ENCODE measurements around the gene SLC9A9.

Gene SLC9A9

DNA sequence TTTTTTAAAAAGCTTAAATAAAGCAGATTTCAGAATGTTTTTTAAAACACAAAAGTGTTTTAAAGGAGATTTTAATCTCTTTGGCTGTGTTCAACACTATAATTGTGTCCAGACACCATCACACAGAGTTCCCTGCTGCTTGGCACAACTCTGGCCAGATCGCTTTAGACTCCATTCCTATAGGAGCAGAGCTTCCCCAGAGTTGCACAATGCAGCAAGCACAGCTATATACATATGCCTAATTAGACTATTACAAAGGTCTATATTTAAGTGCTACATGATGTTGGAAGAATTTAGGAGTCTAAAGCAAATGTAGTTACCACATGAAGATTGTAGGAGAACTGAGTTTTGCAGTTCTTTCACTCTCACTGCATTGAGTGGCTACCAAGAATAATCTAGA, 11.2 kb downstream of the SLC9A9 start:
- Histone ChIP-seq H3K4me3 (ENCODE audit: low read depth, low read length) (no peak overlapping the region), H3K36me3 (no peaks in the 10 kb centered on the region), H3K9me3 (ENCODE audit: severe bottlenecking) (no peaks in the 10 kb centered on the region), H3K27me3 (ENCODE audit: insufficient read depth, low read depth, severe bottlenecking) (no peaks in the 10 kb centered on the region), H3K27ac (no peak overlapping the region)
- no peak for DNase-seq
- no peak for TF ChIP-seq CTCF (IDR thresholded peaks at IDR 0.05; ENCODE audit: low read depth, low read length)

DNA sequence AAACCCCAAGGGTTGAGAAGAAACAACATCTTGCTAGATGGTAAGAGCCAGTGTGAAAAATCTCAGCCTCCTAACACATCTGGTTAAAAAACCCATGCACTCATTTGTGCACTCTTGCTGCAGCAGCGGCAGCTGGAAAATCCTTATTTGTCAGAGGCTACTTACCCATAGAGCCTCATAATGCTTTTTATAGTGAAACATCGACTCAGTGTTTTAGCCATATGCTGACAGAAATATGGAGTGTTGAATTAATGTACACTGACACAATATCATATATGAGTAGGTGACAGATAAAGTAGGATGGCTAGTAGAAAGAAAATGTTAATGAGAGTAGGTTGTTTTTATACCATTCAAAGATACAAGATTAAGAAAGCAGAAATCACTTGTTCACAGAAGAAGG, 13.0 kb downstream of the SLC9A9 start:
- H3K27ac ChIP-seq = no peak overlapping the region
- no peak for TF ChIP-seq CTCF (IDR thresholded peaks at IDR 0.05; ENCODE audit: low read depth, low read length)
- no peaks in the 10 kb centered on the region for H3K9me3 ChIP-seq (ENCODE audit: severe bottlenecking)
- no peak overlapping the region for H3K4me3 ChIP-seq (ENCODE audit: low read depth, low read length)
- H3K27me3 ChIP-seq (ENCODE audit: insufficient read depth, low read depth, severe bottlenecking) = no peaks in the 10 kb centered on the region
- no peaks in the 10 kb centered on the region for H3K36me3 ChIP-seq
- no peak for DNase-seq

DNA sequence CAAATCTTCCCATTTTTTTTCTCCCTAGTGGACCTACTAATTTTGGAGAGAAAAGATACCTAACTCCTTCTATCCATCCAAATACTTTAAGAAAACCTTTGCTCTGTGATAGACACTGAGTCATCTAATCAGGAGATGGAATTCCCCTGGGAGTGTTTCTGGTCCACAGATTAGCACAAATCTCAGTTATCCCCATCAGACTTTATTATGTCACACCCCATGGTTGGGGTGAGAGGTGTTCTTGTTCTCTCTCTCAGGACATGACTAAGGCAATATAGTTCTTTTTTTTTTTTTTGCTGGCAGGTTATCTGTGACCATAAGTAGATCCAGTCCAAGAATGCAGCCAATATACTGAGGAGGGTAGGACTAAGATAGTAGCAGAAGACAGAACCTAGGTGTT, 15.8 kb downstream of the SLC9A9 start:
- no peaks in the 10 kb centered on the region for H3K9me3 ChIP-seq (ENCODE audit: severe bottlenecking)
- no peak for TF ChIP-seq CTCF (IDR thresholded peaks at IDR 0.05; ENCODE audit: low read depth, low read length)
- no peaks in the 10 kb centered on the region for H3K36me3 ChIP-seq
- H3K27me3 ChIP-seq (ENCODE audit: insufficient read depth, low read depth, severe bottlenecking) = no peaks in the 10 kb centered on the region
- no peak for DNase-seq
- H3K27ac ChIP-seq = no peak overlapping the region
- no peak overlapping the region for H3K4me3 ChIP-seq (ENCODE audit: low read depth, low read length)

GRCh38 chr3:143831994-143832393, 16.3 kb downstream of the SLC9A9 start:
- Histone ChIP-seq H3K27me3 (ENCODE audit: insufficient read depth, low read depth, severe bottlenecking) (no peaks in the 10 kb centered on the region), H3K4me3 (ENCODE audit: low read depth, low read length) (no peak overlapping the region), H3K9me3 (ENCODE audit: severe bottlenecking) (no peaks in the 10 kb centered on the region), H3K27ac (no peak overlapping the region), H3K36me3 (no peaks in the 10 kb centered on the region)
- TF ChIP-seq CTCF (IDR thresholded peaks at IDR 0.05; ENCODE audit: low read depth, low read length) = no peak
- no peak for DNase-seq

- H3K27me3 ChIP-seq (ENCODE audit: insufficient read depth, low read depth, severe bottlenecking) = no peaks in the 10 kb centered on the region
- H3K27ac ChIP-seq = no peak overlapping the region
- H3K9me3 ChIP-seq (ENCODE audit: severe bottlenecking) = no peaks in the 10 kb centered on the region
- H3K4me3 ChIP-seq (ENCODE audit: low read depth, low read length) = no peak overlapping the region
- no peak for TF ChIP-seq CTCF (IDR thresholded peaks at IDR 0.05; ENCODE audit: low read depth, low read length)
- no peaks in the 10 kb centered on the region for H3K36me3 ChIP-seq
- DNase-seq = no peak
Measured at GRCh38 chr3:143831208-143831607, 17.1 kb downstream of the SLC9A9 start.

DNA sequence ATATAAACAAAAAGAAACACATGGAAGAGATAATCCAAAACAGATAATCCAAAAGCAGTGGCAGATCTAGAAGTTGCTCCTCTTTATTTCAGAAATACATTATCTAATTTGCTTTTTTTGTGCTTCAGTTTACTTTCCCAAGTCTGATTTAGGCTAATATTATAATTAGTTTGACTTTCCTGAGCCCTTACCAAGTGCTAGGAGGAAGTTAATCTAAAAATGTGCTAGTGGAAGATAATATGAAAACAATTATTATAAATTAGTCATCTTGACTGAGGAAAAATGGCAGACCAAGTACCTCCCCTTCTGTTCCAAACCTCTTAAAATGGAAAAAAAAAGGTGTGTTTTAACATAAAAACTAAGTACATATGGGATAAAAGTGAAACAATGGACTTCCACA, 17.5 kb downstream of the SLC9A9 start:
- Histone ChIP-seq H3K4me3 (ENCODE audit: low read depth, low read length) (no peak overlapping the region), H3K27me3 (ENCODE audit: insufficient read depth, low read depth, severe bottlenecking) (no peaks in the 10 kb centered on the region), H3K27ac (no peak overlapping the region), H3K9me3 (ENCODE audit: severe bottlenecking) (no peaks in the 10 kb centered on the region), H3K36me3 (no peaks in the 10 kb centered on the region)
- TF ChIP-seq CTCF (IDR thresholded peaks at IDR 0.05; ENCODE audit: low read depth, low read length) = no peak
- no peak for DNase-seq
